ENCODE data around the gene ABHD17B.

DNA sequence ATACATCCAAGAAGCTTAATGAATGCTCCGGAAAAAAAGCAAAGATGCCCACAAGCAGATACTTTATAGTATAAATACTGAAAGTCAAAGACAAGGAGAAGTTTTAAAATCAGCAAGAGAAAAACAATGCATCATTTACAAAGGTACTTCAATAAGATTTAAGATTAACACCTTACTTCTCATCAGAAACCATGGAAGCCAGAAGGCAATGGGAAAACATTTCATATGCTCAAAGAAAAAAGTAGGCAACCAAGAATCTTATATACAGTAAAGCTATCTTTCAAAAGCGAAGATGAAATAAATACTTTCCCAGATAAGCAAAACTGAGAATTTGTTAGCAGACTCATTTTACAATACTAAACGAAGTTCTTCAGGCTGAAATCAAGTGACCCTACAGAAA lies 51.1 kb downstream of the ABHD17B start:
- TF ChIP-seq, protein P1, sequence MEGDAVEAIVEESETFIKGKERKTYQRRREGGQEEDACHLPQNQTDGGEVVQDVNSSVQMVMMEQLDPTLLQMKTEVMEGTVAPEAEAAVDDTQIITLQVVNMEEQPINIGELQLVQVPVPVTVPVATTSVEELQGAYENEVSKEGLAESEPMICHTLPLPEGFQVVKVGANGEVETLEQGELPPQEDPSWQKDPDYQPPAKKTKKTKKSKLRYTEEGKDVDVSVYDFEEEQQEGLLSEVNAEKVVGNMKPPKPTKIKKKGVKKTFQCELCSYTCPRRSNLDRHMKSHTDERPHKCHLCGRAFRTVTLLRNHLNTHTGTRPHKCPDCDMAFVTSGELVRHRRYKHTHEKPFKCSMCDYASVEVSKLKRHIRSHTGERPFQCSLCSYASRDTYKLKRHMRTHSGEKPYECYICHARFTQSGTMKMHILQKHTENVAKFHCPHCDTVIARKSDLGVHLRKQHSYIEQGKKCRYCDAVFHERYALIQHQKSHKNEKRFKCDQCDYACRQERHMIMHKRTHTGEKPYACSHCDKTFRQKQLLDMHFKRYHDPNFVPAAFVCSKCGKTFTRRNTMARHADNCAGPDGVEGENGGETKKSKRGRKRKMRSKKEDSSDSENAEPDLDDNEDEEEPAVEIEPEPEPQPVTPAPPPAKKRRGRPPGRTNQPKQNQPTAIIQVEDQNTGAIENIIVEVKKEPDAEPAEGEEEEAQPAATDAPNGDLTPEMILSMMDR (IDR thresholded peaks at IDR 0.05), result no peak
- TF ChIP-seq POLR2AphosphoS5 (IDR thresholded peaks at IDR 0.05; ENCODE audit: low read depth, low read length) (no peak), SIN3A (IDR thresholded peaks at IDR 0.05; ENCODE audit: borderline replicate concordance, insufficient read depth, low read depth, low read length) (no peak), TCF7L2 (IDR thresholded peaks at IDR 0.05; ENCODE audit: low read depth, low read length) (no peak)
- TF ChIP-seq, protein P2, sequence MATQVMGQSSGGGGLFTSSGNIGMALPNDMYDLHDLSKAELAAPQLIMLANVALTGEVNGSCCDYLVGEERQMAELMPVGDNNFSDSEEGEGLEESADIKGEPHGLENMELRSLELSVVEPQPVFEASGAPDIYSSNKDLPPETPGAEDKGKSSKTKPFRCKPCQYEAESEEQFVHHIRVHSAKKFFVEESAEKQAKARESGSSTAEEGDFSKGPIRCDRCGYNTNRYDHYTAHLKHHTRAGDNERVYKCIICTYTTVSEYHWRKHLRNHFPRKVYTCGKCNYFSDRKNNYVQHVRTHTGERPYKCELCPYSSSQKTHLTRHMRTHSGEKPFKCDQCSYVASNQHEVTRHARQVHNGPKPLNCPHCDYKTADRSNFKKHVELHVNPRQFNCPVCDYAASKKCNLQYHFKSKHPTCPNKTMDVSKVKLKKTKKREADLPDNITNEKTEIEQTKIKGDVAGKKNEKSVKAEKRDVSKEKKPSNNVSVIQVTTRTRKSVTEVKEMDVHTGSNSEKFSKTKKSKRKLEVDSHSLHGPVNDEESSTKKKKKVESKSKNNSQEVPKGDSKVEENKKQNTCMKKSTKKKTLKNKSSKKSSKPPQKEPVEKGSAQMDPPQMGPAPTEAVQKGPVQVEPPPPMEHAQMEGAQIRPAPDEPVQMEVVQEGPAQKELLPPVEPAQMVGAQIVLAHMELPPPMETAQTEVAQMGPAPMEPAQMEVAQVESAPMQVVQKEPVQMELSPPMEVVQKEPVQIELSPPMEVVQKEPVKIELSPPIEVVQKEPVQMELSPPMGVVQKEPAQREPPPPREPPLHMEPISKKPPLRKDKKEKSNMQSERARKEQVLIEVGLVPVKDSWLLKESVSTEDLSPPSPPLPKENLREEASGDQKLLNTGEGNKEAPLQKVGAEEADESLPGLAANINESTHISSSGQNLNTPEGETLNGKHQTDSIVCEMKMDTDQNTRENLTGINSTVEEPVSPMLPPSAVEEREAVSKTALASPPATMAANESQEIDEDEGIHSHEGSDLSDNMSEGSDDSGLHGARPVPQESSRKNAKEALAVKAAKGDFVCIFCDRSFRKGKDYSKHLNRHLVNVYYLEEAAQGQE (IDR thresholded peaks at IDR 0.05; ENCODE audit: insufficient read depth in 1 of 2, low read depth in 2 of 2, low read length in 1 of 2), result no peak

All from Panc1 (cell line).